ENCODE results near the gene TRIM68.

DNA sequence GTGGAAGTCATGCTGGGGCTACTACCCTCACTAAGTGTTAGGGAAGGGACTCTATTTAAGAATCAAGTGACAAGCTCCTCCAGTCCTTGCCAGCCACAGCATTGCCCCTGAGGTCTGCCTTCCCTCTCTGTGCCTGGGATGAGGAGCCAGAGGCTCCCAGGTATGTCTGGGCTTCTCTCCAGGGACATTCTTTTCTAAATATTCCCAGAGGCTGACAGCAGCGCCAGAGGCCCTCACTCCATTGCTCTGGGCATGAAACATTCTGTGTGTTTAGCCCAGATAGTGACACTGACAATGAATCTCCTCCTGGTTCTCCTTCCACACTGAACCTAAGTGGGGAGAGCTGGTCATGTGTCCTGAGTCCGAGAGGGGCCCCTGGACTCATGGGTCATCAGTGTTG, 37.9 kb upstream of the TRIM68 start:
- TF ChIP-seq MXI1 (IDR thresholded peaks at IDR 0.05; ENCODE audit: borderline replicate concordance, low read depth, low read length) (no peak), CTCF (conservative IDR thresholded peaks at IDR 0.05; ENCODE audit: low read depth, low read length) (no peak), USF2 (IDR thresholded peaks at IDR 0.05; ENCODE audit: low read depth, low read length) (no peak), NFE2L2 (IDR thresholded peaks at IDR 0.05; ENCODE audit: low read depth, low read length) (no peak), CEBPB (IDR thresholded peaks at IDR 0.05; ENCODE audit: low read depth, low read length) (no peak), RAD21 (IDR thresholded peaks at IDR 0.05; ENCODE audit: low read length) (no peak), POLR2A (IDR thresholded peaks at IDR 0.05; ENCODE audit: low read depth, low read length) (no peak), SMC3 (IDR thresholded peaks at IDR 0.05; ENCODE audit: low read depth, low read length) (no peak), RCOR1 (IDR thresholded peaks at IDR 0.05; ENCODE audit: insufficient replicate concordance, low read length) (no peak), ELK1 (IDR thresholded peaks at IDR 0.05; ENCODE audit: borderline replicate concordance, low read depth, low read length) (no peak)
